CD4-positive, alpha-beta T cell (primary cell): ENCODE measurements around the gene HACD1. TPM values are rescaled to one million over a fixed set of nuclear protein-coding genes. Genes with fewer than 3 reads are reported as not detected.
"Not testable (repeated sequence)": the region's sequence is repeated elsewhere in the genome, so short reads cannot be mapped to it uniquely, and the experiment has no call there.

ENCODE experiments used
- ATAC-seq: fragments of 200-7000 bp; cut with Tn5 transposase; one replicate; pipeline ENCODE4 v1.10.0; 2022; ENCODE audit warnings: mild to moderate bottlenecking; ENCODE audit not compliant: poor library complexity
- CTCF ChIA-PET: fragments of 350-600 bp; sonication (Branson Sonifier 250); formaldehyde crosslinking; loops from one replicate; lab custom pipeline; 2021; ENCODE audit warnings: antibody characterized with exemption, inconsistent platforms; lab: Charles Lee
- POLR2A ChIA-PET: fragments of 350-600 bp; sonication (Branson Sonifier 250); formaldehyde crosslinking; loops from one replicate; lab custom pipeline; 2021; ENCODE audit warnings: antibody characterized with exemption, inconsistent platforms; lab: Charles Lee
- DNase-seq, 14 experiments: peaks; one replicate each; pipeline ENCODE4 v3.0.0-alpha.2; 2013 to 2020; ENCODE audit warnings: mixed read lengths in 2 of 14
- H3K27ac ChIP-seq, 2 donors: one replicate each; pipeline versions ENCODE4 v1.5.1 to v1.7.0; 2013; ENCODE audit warnings: low read length in 2 of 2, low read depth in 1 of 2, mild to moderate bottlenecking in 1 of 2
- H3K27me3 ChIP-seq, 2 experiments: 1 replicate in 1 of 2; 2 replicates in 1 of 2; pipeline versions ENCODE4 v1.6.1 to v1.7.0; 2013; ENCODE audit warnings: low read length in 2 of 2, control low read depth in 1 of 2, mild to moderate bottlenecking in 1 of 2, moderate library complexity in 1 of 2; ENCODE audit not compliant: insufficient read depth in 2 of 2, control insufficient read depth in 1 of 2
- H3K36me3 ChIP-seq: one replicate; pipeline ENCODE4 v1.6.1; 2013; ENCODE audit warnings: low read length, control low read depth; ENCODE audit not compliant: insufficient read depth
- H3K4me1 ChIP-seq: one replicate; pipeline ENCODE4 v1.6.1; 2013; ENCODE audit warnings: low read length, control low read depth; ENCODE audit not compliant: insufficient read depth
- H3K4me3 ChIP-seq: one replicate; pipeline ENCODE4 v1.5.1; 2013; ENCODE audit warnings: mild to moderate bottlenecking, low read length, moderate library complexity
- H3K9me3 ChIP-seq, 2 experiments: 1 replicate in 1 of 2; 2 replicates in 1 of 2; pipeline versions ENCODE4 v1.6.1 to v1.7.0; 2013; ENCODE audit warnings: low read length in 2 of 2, mild to moderate bottlenecking in 2 of 2, control low read depth in 1 of 2, moderate library complexity in 1 of 2; ENCODE audit not compliant: control insufficient read depth in 1 of 2, insufficient read depth in 1 of 2
- H3K27ac Mint-ChIP-seq: one replicate; pipeline ENCODE4 v1.8.0; 2020; ENCODE audit warnings: mixed read lengths
- H3K27me3 Mint-ChIP-seq: one replicate; pipeline ENCODE4 v1.8.0; 2021; ENCODE audit warnings: mixed read lengths
- H3K36me3 Mint-ChIP-seq: one replicate; pipeline ENCODE4 v1.8.0; 2021; ENCODE audit warnings: low read depth, mixed read lengths
- H3K4me1 Mint-ChIP-seq: one replicate; pipeline ENCODE4 v1.8.0; 2021; ENCODE audit warnings: low read depth, mixed read lengths
- H3K4me3 Mint-ChIP-seq: one replicate; pipeline ENCODE4 v1.8.0; 2020; ENCODE audit warnings: mild to moderate bottlenecking, mixed read lengths
- H3K9me3 Mint-ChIP-seq: one replicate; pipeline ENCODE4 v1.8.0; 2020; ENCODE audit warnings: mixed read lengths
- CTCF ChIP-seq: fragments of 200-600 bp; IDR thresholded peaks from one replicate; pipeline ENCODE4 v1.8.0; 2022; ENCODE audit warnings: antibody characterized with exemption, mild to moderate bottlenecking
- intact Hi-C, 2 experiments: fragments of 100-400 bp; cut with DNase I in 1 of 2; cut with micrococcal nuclease in 1 of 2; formaldehyde crosslinking; loops; one replicate each; pipeline versions ENCODE4 v1.15.1 to v1.9.0; 2023 to 2025; cut with DNase I, micrococcal nuclease
- total RNA-seq, 174 experiments: library from RNA in 2 of 174; stranded (reverse) in 2 of 174; gene quantifications; one replicate each; pipeline ENCODE4 v1.2.3 and lab custom pipeline; 2021 to 2026

The HACD1 gene
- total RNA-seq, 2 experiments from 2014 or later = 0.75 to 0.77 TPM

GRCh38 chr10:17588420-17588819 lies 28.8 kb downstream of the HACD1 start:
- Histone ChIP-seq H3K27me3 (no peaks in the 10 kb centered on the region), H3K36me3 (no peaks in the 10 kb centered on the region), H3K4me1 (no peaks in the 10 kb centered on the region), H3K4me3 (no peak overlapping the region), H3K27ac (no peak overlapping the region), H3K9me3 (no peaks in the 10 kb centered on the region)
- no peak for DNase-seq
- H3K9me3 Mint-ChIP-seq = no peaks in the 10 kb centered on the region
- no peaks in the 10 kb centered on the region for H3K4me1 Mint-ChIP-seq
- ChIA-PET POLR2A (no interaction called here), CTCF (no interaction called here)
- H3K36me3 Mint-ChIP-seq = no peaks in the 10 kb centered on the region
- H3K4me3 Mint-ChIP-seq = no peak overlapping the region
- peaks cover 5% of the 10 kb centered on the region for H3K27me3 Mint-ChIP-seq
- no peak for TF ChIP-seq CTCF
- H3K27ac Mint-ChIP-seq = no peak overlapping the region
- ATAC-seq = no peak
- intact Hi-C loops = no loop called here

DNA sequence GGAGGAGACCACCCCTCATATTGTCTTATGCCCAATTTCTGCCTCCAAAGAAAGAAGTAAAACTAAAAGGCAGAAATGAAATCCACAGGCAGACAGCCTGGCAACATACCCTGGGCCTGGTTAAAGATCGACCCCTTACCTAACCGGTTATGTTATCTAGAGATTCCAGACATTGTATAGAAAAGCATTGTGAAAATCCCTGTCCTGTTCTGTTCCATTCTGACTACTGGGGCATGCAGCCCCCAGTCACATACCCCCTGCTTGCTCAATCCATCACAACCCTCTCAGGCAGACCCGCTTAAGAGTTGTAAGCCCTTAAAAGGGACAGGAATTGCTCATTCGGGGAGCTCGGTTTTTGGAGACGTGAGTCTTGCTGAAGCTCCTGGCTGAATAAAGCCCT lies 29.9 kb downstream of the HACD1 start:
- H3K4me3 ChIP-seq, H3K9me3 Mint-ChIP-seq, H3K4me1 Mint-ChIP-seq, H3K36me3 ChIP-seq, DNase-seq, POLR2A ChIA-PET, H3K9me3 ChIP-seq, H3K27ac ChIP-seq, H3K27ac Mint-ChIP-seq, H3K4me3 Mint-ChIP-seq, H3K4me1 ChIP-seq, H3K27me3 Mint-ChIP-seq, H3K27me3 ChIP-seq, H3K36me3 Mint-ChIP-seq, ATAC-seq, intact Hi-C loops: not testable (repeated sequence)
- CTCF ChIA-PET = interaction anchor here (0.7 kb wide), 1 partner anchor 271 kb away, joined by 3 read pairs; no protein-coding TSS in a partner anchor

- no peaks in the 10 kb centered on the region for H3K4me1 Mint-ChIP-seq
- ATAC-seq = no peak
- H3K9me3 Mint-ChIP-seq = no peaks in the 10 kb centered on the region
- ChIA-PET CTCF (interaction anchor here (0.7 kb wide), 2 partner anchors 270 to 1529 kb away, joined by 3 read pairs; no protein-coding TSS in a partner anchor), POLR2A (no interaction called here)
- H3K27ac Mint-ChIP-seq = no peak overlapping the region
- H3K27ac ChIP-seq = no peak overlapping the region
- intact Hi-C loops = no loop called here
- H3K27me3 ChIP-seq = no peaks in the 10 kb centered on the region
- H3K4me3 ChIP-seq = no peak overlapping the region
- H3K27me3 Mint-ChIP-seq = peaks cover 5% of the 10 kb centered on the region
- TF ChIP-seq CTCF = no peak
- no peaks in the 10 kb centered on the region for H3K4me1 ChIP-seq
- no peak overlapping the region for H3K4me3 Mint-ChIP-seq
- no peaks in the 10 kb centered on the region for H3K36me3 Mint-ChIP-seq
- H3K36me3 ChIP-seq = no peaks in the 10 kb centered on the region
- DNase-seq = peak in 3 of 14 experiments; percentile 9 to 21 (median 10)
- H3K9me3 ChIP-seq = no peaks in the 10 kb centered on the region
These were observed 30.3 kb downstream of the HACD1 start for GRCh38 chr10:17586821-17587234.

DNA sequence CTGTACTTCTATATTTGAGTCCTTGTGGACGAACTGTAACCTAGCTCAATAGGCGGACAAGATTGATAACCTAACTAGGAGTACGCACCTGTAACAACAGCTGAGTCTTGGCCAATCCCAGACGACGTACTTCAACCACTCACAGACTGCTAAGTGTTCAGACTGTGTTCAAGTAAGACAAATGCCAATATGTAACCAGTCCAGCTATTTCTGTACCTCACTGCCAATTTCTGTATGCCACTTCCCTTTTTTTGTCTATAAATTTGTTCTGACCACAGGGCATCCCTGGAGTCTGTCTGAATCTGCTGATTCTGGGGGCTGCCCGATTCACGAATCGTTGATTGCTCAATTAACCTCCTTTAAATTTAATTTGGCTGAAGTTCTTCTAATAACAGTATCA lies 32.2 kb downstream of the HACD1 start:
- H3K27ac ChIP-seq = no peak overlapping the region
- CTCF ChIA-PET = no interaction called here
- no peaks in the 10 kb centered on the region for H3K4me1 ChIP-seq
- H3K4me3 Mint-ChIP-seq = no peak overlapping the region
- ATAC-seq = no peak
- no peaks in the 10 kb centered on the region for H3K9me3 Mint-ChIP-seq
- H3K4me3 ChIP-seq = no peak overlapping the region
- H3K36me3 Mint-ChIP-seq = no peaks in the 10 kb centered on the region
- H3K36me3 ChIP-seq = no peaks in the 10 kb centered on the region
- POLR2A ChIA-PET = no interaction called here
- no peaks in the 10 kb centered on the region for H3K27me3 ChIP-seq
- TF ChIP-seq CTCF = no peak
- H3K9me3 ChIP-seq = no peaks in the 10 kb centered on the region
- no peaks in the 10 kb centered on the region for H3K4me1 Mint-ChIP-seq
- DNase-seq = no peak
- no peak overlapping the region for H3K27ac Mint-ChIP-seq
- intact Hi-C loops = no loop called here
- peaks cover 5% of the 10 kb centered on the region for H3K27me3 Mint-ChIP-seq
